ENCODE data around the gene ABLIM3.

The ABLIM3 gene

GRCh38 chr5:149133795-149134777 lies 7.2 kb upstream of the ABLIM3 start:
- DNase-seq (ENCODE audit: low read depth), result no peak

- DNase-seq (ENCODE audit: low read depth), result no peak
These were observed 6.4 kb upstream of the ABLIM3 start for GRCh38 chr5:149134778-149135500.

GRCh38 chr5:149135536-149136201 lies 5.6 kb upstream of the ABLIM3 start:
- no peak for DNase-seq (ENCODE audit: low read depth)

- DNase-seq (ENCODE audit: low read depth), result no peak
These were observed 2.9 kb upstream of the ABLIM3 start for GRCh38 chr5:149138182-149138923.

- no peak for DNase-seq (ENCODE audit: low read depth)
These were observed 893 bp upstream of the ABLIM3 start for GRCh38 chr5:149140197-149141002.

GRCh38 chr5:149141957-149142851 lies 911 bp downstream of the ABLIM3 start:
- DNase-seq (ENCODE audit: low read depth), result no peak

GRCh38 chr5:149143470-149143869 lies 2.2 kb downstream of the ABLIM3 start:
- DNase-seq (ENCODE audit: low read depth), result no peak

GRCh38 chr5:149144637-149145036 lies 3.3 kb downstream of the ABLIM3 start:
- DNase-seq (ENCODE audit: low read depth), result no peak

- DNase-seq (ENCODE audit: low read depth), result no peak
These were observed 3.8 kb downstream of the ABLIM3 start for GRCh38 chr5:149145138-149145537.

GRCh38 chr5:149147676-149148075 lies 6.4 kb downstream of the ABLIM3 start:
- DNase-seq (ENCODE audit: low read depth), result no peak

- no peak for DNase-seq (ENCODE audit: low read depth)
These were observed 8.6 kb downstream of the ABLIM3 start for GRCh38 chr5:149149942-149150341.

- no peak for DNase-seq (ENCODE audit: low read depth)
These were observed 9.2 kb downstream of the ABLIM3 start for GRCh38 chr5:149150457-149150856.

- DNase-seq (ENCODE audit: low read depth), result no peak
These were observed 10.4 kb downstream of the ABLIM3 start for GRCh38 chr5:149151717-149152116.

- no peak for DNase-seq (ENCODE audit: low read depth)
These were observed 11.0 kb downstream of the ABLIM3 start for GRCh38 chr5:149152317-149152746.

GRCh38 chr5:149153193-149153750 lies 12.0 kb downstream of the ABLIM3 start:
- DNase-seq (ENCODE audit: low read depth), result no peak

- no peak for DNase-seq (ENCODE audit: low read depth)
These were observed 12.7 kb downstream of the ABLIM3 start for GRCh38 chr5:149153751-149154610.

- DNase-seq (ENCODE audit: low read depth), result no peak
These were observed 13.4 kb downstream of the ABLIM3 start for GRCh38 chr5:149154650-149155049.

- DNase-seq (ENCODE audit: low read depth), result no peak
These were observed 15.3 kb downstream of the ABLIM3 start for GRCh38 chr5:149156435-149157083.
